GM19455 (cell line): ENCODE results near the gene WDR11.
A peak's percentile ranks its signal among the peaks of the same experiment; 100 is the strongest.

Experiments
- ATAC-seq: cut with Tn5 transposase; IDR thresholded peaks from one replicate; pipeline ENCODE4 v1.9.1; 2021; ENCODE audit not compliant: unreplicated experiment

WDR11 gene

GRCh38 chr10:120944586-120945125 is 93.5 kb downstream of the WDR11 start:
- no peak for ATAC-seq

GRCh38 chr10:120945182-120945581 is 94.0 kb downstream of the WDR11 start:
- no peak for ATAC-seq

GRCh38 chr10:120945801-120946302 is 94.7 kb downstream of the WDR11 start:
- no peak for ATAC-seq

GRCh38 chr10:120946497-120946896 is 95.3 kb downstream of the WDR11 start:
- ATAC-seq = no peak

GRCh38 chr10:120948889-120949608 is 97.9 kb downstream of the WDR11 start:
- ATAC-seq = peak; percentile 87

GRCh38 chr10:120949609-120950031 is 98.5 kb downstream of the WDR11 start:
- ATAC-seq = peak; percentile 18

- ATAC-seq = no peak
These were observed 98.9 kb downstream of the WDR11 start for GRCh38 chr10:120950051-120950561.

- no peak for ATAC-seq
These were observed 100.1 kb downstream of the WDR11 start for GRCh38 chr10:120951288-120951687.

GRCh38 chr10:120953897-120954296 is 102.7 kb downstream of the WDR11 start:
- ATAC-seq = no peak
